ENCODE measurements around the gene UGT2B7.
"Not testable (repeated sequence)": the region's sequence is repeated elsewhere in the genome, so short reads cannot be mapped to it uniquely, and the experiment has no call there.

The UGT2B7 gene

DNA sequence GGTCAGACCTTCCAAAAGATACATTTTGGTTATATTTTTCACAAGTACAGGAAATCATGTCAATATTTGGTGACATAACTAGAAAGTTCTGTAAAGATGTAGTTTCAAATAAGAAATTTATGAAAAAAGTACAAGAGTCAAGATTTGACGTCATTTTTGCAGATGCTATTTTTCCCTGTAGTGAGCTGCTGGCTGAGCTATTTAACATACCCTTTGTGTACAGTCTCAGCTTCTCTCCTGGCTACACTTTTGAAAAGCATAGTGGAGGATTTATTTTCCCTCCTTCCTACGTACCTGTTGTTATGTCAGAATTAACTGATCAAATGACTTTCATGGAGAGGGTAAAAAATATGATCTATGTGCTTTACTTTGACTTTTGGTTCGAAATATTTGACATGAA lies 536 bp downstream of the UGT2B7 start:
- in situ Hi-C loops (cut with MboI; ENCODE audit: low pct_unique_long_range_greater_than_20kb, low sequenced_read_pairs, unreplicated experiment), result no loop called here
- TF ChIP-seq, protein P1, sequence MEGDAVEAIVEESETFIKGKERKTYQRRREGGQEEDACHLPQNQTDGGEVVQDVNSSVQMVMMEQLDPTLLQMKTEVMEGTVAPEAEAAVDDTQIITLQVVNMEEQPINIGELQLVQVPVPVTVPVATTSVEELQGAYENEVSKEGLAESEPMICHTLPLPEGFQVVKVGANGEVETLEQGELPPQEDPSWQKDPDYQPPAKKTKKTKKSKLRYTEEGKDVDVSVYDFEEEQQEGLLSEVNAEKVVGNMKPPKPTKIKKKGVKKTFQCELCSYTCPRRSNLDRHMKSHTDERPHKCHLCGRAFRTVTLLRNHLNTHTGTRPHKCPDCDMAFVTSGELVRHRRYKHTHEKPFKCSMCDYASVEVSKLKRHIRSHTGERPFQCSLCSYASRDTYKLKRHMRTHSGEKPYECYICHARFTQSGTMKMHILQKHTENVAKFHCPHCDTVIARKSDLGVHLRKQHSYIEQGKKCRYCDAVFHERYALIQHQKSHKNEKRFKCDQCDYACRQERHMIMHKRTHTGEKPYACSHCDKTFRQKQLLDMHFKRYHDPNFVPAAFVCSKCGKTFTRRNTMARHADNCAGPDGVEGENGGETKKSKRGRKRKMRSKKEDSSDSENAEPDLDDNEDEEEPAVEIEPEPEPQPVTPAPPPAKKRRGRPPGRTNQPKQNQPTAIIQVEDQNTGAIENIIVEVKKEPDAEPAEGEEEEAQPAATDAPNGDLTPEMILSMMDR (IDR thresholded peaks at IDR 0.05; ENCODE audit: extremely low read depth, insufficient read depth, missing control alignments), result no peak

DNA sequence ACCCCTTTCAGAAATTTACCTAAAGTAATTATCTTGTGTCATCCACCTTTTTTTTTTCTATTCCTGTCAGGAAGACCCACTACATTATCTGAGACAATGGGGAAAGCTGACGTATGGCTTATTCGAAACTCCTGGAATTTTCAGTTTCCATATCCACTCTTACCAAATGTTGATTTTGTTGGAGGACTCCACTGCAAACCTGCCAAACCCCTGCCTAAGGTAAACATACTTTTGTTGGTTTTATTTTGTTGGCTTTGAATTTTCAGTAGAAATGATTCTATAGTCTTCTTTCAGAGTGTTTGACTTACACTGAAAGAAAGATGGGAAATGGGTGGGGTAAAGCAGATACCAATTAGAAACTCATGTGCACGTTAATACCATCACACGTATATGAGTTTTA lies 2.2 kb downstream of the UGT2B7 start:
- in situ Hi-C loops (cut with MboI; ENCODE audit: low pct_unique_long_range_greater_than_20kb, low sequenced_read_pairs, unreplicated experiment), result no loop called here
- TF ChIP-seq, protein P1 (IDR thresholded peaks at IDR 0.05; ENCODE audit: extremely low read depth, insufficient read depth, missing control alignments), result no peak
- DNase-seq (ENCODE audit: low spot score), result no peak

More for the DNA sequence above, 536 bp downstream of the UGT2B7 start:
- no peak for DNase-seq (ENCODE audit: low spot score)

DNA sequence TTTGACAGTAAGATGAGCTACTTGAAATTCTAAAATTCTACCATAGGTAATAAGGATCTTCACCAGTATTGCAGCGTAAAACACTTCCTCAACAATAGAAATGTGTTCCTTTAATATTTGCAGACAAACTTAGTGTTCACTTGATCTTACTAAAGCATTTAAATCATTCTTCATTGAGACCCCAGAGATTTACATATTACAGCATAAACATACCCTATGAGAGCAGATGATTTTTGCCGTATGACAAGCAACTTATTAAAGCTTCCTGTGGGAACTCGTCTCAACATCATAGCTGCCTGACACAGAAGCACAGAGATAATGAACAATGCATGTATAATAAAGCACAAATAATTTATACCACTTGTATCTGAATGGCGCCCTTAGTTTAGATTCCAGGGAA lies 3.6 kb downstream of the UGT2B7 start:
- in situ Hi-C loops (cut with MboI; ENCODE audit: low pct_unique_long_range_greater_than_20kb, low sequenced_read_pairs, unreplicated experiment), result no loop called here
- TF ChIP-seq, protein P1 (IDR thresholded peaks at IDR 0.05; ENCODE audit: extremely low read depth, insufficient read depth, missing control alignments), result no peak

DNA sequence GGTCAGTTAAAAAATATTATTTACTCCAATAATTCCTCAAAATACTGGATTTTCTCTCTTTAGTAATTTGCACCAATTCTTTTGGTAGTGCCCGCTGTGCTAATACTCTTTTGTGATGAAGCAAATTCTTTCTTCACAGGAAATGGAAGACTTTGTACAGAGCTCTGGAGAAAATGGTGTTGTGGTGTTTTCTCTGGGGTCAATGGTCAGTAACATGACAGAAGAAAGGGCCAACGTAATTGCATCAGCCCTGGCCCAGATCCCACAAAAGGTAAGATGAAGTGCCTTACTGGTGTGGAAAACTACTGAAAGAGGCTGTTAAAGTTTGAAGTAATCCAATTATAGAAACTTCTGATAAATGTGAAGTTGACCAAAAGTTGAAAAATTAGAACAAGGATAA lies 6.4 kb downstream of the UGT2B7 start:
- in situ Hi-C loops (cut with MboI; ENCODE audit: low pct_unique_long_range_greater_than_20kb, low sequenced_read_pairs, unreplicated experiment); DNase-seq (ENCODE audit: low spot score): not testable (repeated sequence)

More for the DNA sequence above, 3.6 kb downstream of the UGT2B7 start:
- no peak for DNase-seq (ENCODE audit: low spot score)

DNA sequence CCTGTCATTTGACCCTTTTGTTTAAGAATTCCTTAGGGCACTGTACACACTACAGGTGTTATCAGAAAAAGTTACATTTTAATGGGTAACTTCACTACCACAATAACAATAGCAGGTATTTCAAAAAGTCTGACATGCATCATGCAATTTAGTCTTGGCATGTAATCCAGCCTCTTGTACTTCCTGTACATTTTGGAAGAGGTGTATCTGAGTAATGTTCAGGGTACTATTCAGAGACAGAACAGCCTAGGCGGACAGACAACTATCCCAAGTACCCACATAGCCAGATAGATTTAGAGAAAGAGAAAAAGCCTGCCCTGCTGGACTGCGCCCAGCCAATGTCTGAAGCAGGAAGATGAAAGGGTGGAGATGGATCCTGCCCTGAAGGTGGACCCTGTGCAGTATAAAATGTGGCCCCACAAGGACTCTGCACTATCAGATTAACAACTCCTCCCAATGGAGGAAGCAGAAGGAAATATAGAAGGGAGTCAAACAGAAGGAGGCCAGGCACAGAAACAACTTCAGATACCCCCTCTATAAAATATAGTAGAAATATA lies 8.5 kb downstream of the UGT2B7 start:
- in situ Hi-C loops (cut with MboI; ENCODE audit: low pct_unique_long_range_greater_than_20kb, low sequenced_read_pairs, unreplicated experiment), result no loop called here
- no peak for DNase-seq (ENCODE audit: low spot score)
- TF ChIP-seq, protein P1 (IDR thresholded peaks at IDR 0.05; ENCODE audit: extremely low read depth, insufficient read depth, missing control alignments), result no peak

DNA sequence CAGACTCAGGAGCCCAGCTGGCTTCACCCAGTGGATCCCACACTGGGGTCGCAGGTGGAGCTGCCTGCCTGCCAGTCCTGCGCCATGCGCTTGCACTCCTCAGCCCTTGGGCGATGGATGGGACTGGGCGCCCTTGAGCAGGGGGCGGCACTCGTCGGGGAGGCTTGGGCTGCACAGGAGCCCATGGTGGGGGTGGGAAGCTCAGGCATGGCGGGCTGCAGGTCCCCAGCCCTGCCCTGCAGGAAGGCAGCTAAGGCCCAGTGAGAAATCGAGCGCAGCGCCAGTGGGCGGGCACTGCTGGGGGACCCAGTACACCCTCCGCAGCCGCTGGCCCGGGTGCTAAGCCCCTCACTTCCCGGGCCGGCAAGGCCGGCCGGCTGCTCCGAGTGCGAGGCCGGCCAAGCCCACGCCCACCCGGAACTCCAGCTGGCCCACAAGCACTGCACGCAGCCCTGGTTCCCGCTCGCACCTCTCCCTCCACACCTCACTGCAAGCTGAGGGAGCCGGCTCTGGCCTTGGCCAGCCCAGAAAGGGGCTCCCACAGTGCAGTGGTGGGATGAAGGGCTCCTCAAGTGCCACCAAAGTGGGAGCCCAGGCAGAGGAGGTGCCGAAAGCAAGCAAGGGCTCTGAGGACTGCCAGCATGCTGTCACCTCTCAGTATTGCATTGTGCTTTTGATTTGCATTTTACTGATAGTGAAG lies 19.0 kb downstream of the UGT2B7 start:
- in situ Hi-C loops (cut with MboI; ENCODE audit: low pct_unique_long_range_greater_than_20kb, low sequenced_read_pairs, unreplicated experiment); DNase-seq (ENCODE audit: low spot score): not testable (repeated sequence)

DNA sequence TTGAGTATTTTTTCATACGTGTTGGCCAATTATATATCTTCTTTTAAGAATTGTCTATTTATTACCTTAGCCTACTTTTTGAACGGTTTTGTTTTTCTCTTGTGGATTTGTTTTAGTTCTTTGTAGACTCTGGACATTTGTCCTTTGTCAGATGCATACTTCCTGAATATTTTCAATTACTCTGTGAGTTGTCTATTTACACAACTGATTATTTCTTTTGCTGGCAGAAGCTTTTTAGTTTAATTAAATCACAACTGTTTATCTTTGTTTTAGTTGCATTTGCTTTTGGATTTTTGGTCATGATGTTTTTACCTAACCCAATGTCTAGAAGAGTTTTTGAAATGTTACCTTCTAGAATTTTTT lies 19.6 kb downstream of the UGT2B7 start:
- DNase-seq (ENCODE audit: low spot score), result no peak

More for the DNA sequence above, 19.6 kb downstream of the UGT2B7 start:
- in situ Hi-C loops (cut with MboI; ENCODE audit: low pct_unique_long_range_greater_than_20kb, low sequenced_read_pairs, unreplicated experiment), result no loop called here
- TF ChIP-seq, protein P1 (IDR thresholded peaks at IDR 0.05; ENCODE audit: extremely low read depth, insufficient read depth, missing control alignments), result no peak

Measured in GM13977 (cell line).